HL-60 (cell line): ENCODE data around the gene SCAANT1.

ENCODE experiments used
- DNase-seq, 2 experiments: peaks; one replicate each; pipeline ENCODE4 v3.0.0-alpha.2; 2010 to 2020; ENCODE audit warnings: low read depth in 1 of 2, low spot score in 1 of 2
- H3K27ac ChIP-seq: fragments of 250-450 bp; sonication (Bioruptor Pico); replicated peaks from 2 replicates; pipeline ENCODE4 v1.5.1; 2020; ENCODE audit warnings: mild to moderate bottlenecking, moderate library complexity
- H3K27me3 ChIP-seq: fragments of 250-450 bp; sonication (Bioruptor Pico); 2 replicates; pipeline ENCODE4 v1.5.1; 2021; ENCODE audit warnings: mild to moderate bottlenecking, moderate library complexity; ENCODE audit not compliant: insufficient read depth, poor library complexity, severe bottlenecking
- H3K4me3 ChIP-seq: replicated peaks from 2 replicates; pipeline ENCODE4 v1.5.1; 2011; ENCODE audit warnings: mild to moderate bottlenecking, control low read depth, low read length; ENCODE audit not compliant: insufficient read depth
- CTCF ChIP-seq: IDR thresholded peaks from one replicate; pipeline ENCODE4 v1.5.1; 2011; ENCODE audit warnings: low read length, control low read depth, inconsistent platforms; ENCODE audit not compliant: insufficient read depth
- GABPA ChIP-seq: IDR thresholded peaks from 2 replicates; pipeline ENCODE4 v1.6.1; 2012; ENCODE audit warnings: low read depth
- POLR2AphosphoS5 ChIP-seq: IDR thresholded peaks from 2 replicates; pipeline ENCODE4 v1.6.1; 2012; ENCODE audit warnings: low read depth
- REST ChIP-seq: IDR thresholded peaks from 2 replicates; pipeline ENCODE4 v1.6.1; 2012; ENCODE audit warnings: low read depth; ENCODE audit not compliant: insufficient replicate concordance
- SPI1 ChIP-seq: IDR thresholded peaks from 2 replicates; pipeline ENCODE4 v1.6.1; 2012; ENCODE audit warnings: low read depth, mild to moderate bottlenecking, borderline replicate concordance

SCAANT1 gene

GRCh38 chr3:63954182-63954581 is 42.0 kb upstream of the SCAANT1 start:
- TF ChIP-seq REST (no peak), GABPA (no peak)
- no peak overlapping the region for H3K27ac ChIP-seq
- H3K27me3 ChIP-seq: no peaks in the 10 kb centered on the region
- H3K4me3 ChIP-seq: no peak overlapping the region
- no peak for DNase-seq

GRCh38 chr3:63952248-63952594 is 40.0 kb upstream of the SCAANT1 start:
- DNase-seq: no peak
- Histone ChIP-seq H3K27me3 (no peaks in the 10 kb centered on the region), H3K27ac (no peak overlapping the region), H3K4me3 (no peak overlapping the region)
- TF ChIP-seq GABPA: no peak

GRCh38 chr3:63951492-63952247 is 39.5 kb upstream of the SCAANT1 start:
- no peak overlapping the region for H3K4me3 ChIP-seq
- TF ChIP-seq CTCF (no peak), REST (no peak), POLR2AphosphoS5 (no peak), SPI1 (no peak)
- no peaks in the 10 kb centered on the region for H3K27me3 ChIP-seq
- DNase-seq: no peak
- no peak overlapping the region for H3K27ac ChIP-seq

GRCh38 chr3:63950698-63951097 is 38.5 kb upstream of the SCAANT1 start:
- TF ChIP-seq CTCF (no peak), POLR2AphosphoS5 (no peak), REST (no peak), SPI1 (no peak), GABPA (no peak)
- Histone ChIP-seq H3K27me3 (no peaks in the 10 kb centered on the region), H3K4me3 (no peak overlapping the region), H3K27ac (no peak overlapping the region)
- no peak for DNase-seq
